CD4-positive, alpha-beta T cell (primary cell): ENCODE data around the gene SFMBT2. TPM values are rescaled to one million over a fixed set of nuclear protein-coding genes. Genes with fewer than 3 reads are reported as not detected.

Source experiments
- ATAC-seq: fragments of 200-7000 bp; cut with Tn5 transposase; one replicate; pipeline ENCODE4 v1.10.0; 2022; ENCODE audit warnings: mild to moderate bottlenecking; ENCODE audit not compliant: poor library complexity
- CTCF ChIA-PET: fragments of 350-600 bp; sonication (Branson Sonifier 250); formaldehyde crosslinking; loops from one replicate; lab custom pipeline; 2021; ENCODE audit warnings: antibody characterized with exemption, inconsistent platforms; lab: Charles Lee
- POLR2A ChIA-PET: fragments of 350-600 bp; sonication (Branson Sonifier 250); formaldehyde crosslinking; loops from one replicate; lab custom pipeline; 2021; ENCODE audit warnings: antibody characterized with exemption, inconsistent platforms; lab: Charles Lee
- DNase-seq, 14 experiments: peaks; one replicate each; pipeline ENCODE4 v3.0.0-alpha.2; 2013 to 2020; ENCODE audit warnings: mixed read lengths in 2 of 14
- H3K27ac ChIP-seq, 2 donors: one replicate each; pipeline versions ENCODE4 v1.5.1 to v1.7.0; 2013; ENCODE audit warnings: low read length in 2 of 2, low read depth in 1 of 2, mild to moderate bottlenecking in 1 of 2
- H3K27me3 ChIP-seq, 2 experiments: 1 replicate in 1 of 2; 2 replicates in 1 of 2; pipeline versions ENCODE4 v1.6.1 to v1.7.0; 2013; ENCODE audit warnings: low read length in 2 of 2, control low read depth in 1 of 2, mild to moderate bottlenecking in 1 of 2, moderate library complexity in 1 of 2; ENCODE audit not compliant: insufficient read depth in 2 of 2, control insufficient read depth in 1 of 2
- H3K36me3 ChIP-seq: one replicate; pipeline ENCODE4 v1.6.1; 2013; ENCODE audit warnings: low read length, control low read depth; ENCODE audit not compliant: insufficient read depth
- H3K4me1 ChIP-seq: one replicate; pipeline ENCODE4 v1.6.1; 2013; ENCODE audit warnings: low read length, control low read depth; ENCODE audit not compliant: insufficient read depth
- H3K4me3 ChIP-seq: one replicate; pipeline ENCODE4 v1.5.1; 2013; ENCODE audit warnings: mild to moderate bottlenecking, low read length, moderate library complexity
- H3K9me3 ChIP-seq, 2 experiments: 1 replicate in 1 of 2; 2 replicates in 1 of 2; pipeline versions ENCODE4 v1.6.1 to v1.7.0; 2013; ENCODE audit warnings: low read length in 2 of 2, mild to moderate bottlenecking in 2 of 2, control low read depth in 1 of 2, moderate library complexity in 1 of 2; ENCODE audit not compliant: control insufficient read depth in 1 of 2, insufficient read depth in 1 of 2
- H3K27ac Mint-ChIP-seq: one replicate; pipeline ENCODE4 v1.8.0; 2020; ENCODE audit warnings: mixed read lengths
- H3K27me3 Mint-ChIP-seq: one replicate; pipeline ENCODE4 v1.8.0; 2021; ENCODE audit warnings: mixed read lengths
- H3K36me3 Mint-ChIP-seq: one replicate; pipeline ENCODE4 v1.8.0; 2021; ENCODE audit warnings: low read depth, mixed read lengths
- H3K4me1 Mint-ChIP-seq: one replicate; pipeline ENCODE4 v1.8.0; 2021; ENCODE audit warnings: low read depth, mixed read lengths
- H3K4me3 Mint-ChIP-seq: one replicate; pipeline ENCODE4 v1.8.0; 2020; ENCODE audit warnings: mild to moderate bottlenecking, mixed read lengths
- H3K9me3 Mint-ChIP-seq: one replicate; pipeline ENCODE4 v1.8.0; 2020; ENCODE audit warnings: mixed read lengths
- CTCF ChIP-seq: fragments of 200-600 bp; IDR thresholded peaks from one replicate; pipeline ENCODE4 v1.8.0; 2022; ENCODE audit warnings: antibody characterized with exemption, mild to moderate bottlenecking
- intact Hi-C, 2 experiments: fragments of 100-400 bp; cut with DNase I in 1 of 2; cut with micrococcal nuclease in 1 of 2; formaldehyde crosslinking; loops; one replicate each; pipeline versions ENCODE4 v1.15.1 to v1.9.0; 2023 to 2025; cut with DNase I, micrococcal nuclease
- total RNA-seq, 174 experiments: library from RNA in 2 of 174; stranded (reverse) in 2 of 174; gene quantifications; one replicate each; pipeline ENCODE4 v1.2.3 and lab custom pipeline; 2021 to 2026

Gene SFMBT2
- total RNA-seq, 2 experiments from 2014 or later = 41.0 to 42.0 TPM

DNA sequence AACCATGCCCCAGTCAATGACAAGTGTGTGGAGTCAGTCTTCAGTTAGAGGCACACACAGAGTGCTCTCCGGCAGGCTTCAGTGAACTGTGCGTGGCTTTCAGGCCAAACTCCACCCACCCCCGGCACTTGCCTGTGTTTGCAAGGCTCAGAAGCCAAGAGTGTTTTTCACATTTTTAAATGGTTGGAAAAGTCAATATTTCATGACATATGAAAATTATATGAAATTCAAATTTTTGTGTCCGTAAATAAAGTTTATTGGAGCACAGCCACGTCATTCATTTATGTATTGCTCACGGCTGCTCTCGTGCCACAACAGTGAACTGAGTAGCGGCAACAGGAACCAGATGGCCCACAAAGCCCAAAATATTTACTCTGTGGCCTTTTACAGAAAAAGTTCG, 104.7 kb downstream of the SFMBT2 start:
- CTCF ChIA-PET = no interaction called here
- ATAC-seq (no peak), DNase-seq (peak in 1 of 14 experiments; percentile 20)
- POLR2A ChIA-PET = no interaction called here
- Histone ChIP-seq H3K27ac (no peak overlapping the region), H3K4me1 (no peaks in the 10 kb centered on the region), H3K27me3 (no peaks in the 10 kb centered on the region), H3K36me3 (no peaks in the 10 kb centered on the region), H3K9me3 (no peaks in the 10 kb centered on the region), H3K4me3 (no peak overlapping the region)
- H3K4me3 Mint-ChIP-seq = no peak overlapping the region
- no peaks in the 10 kb centered on the region for H3K27me3 Mint-ChIP-seq
- H3K36me3 Mint-ChIP-seq = peaks cover 60% of the 10 kb centered on the region
- no peak overlapping the region for H3K27ac Mint-ChIP-seq
- TF ChIP-seq CTCF = no peak
- H3K4me1 Mint-ChIP-seq = peaks cover 73% of the 10 kb centered on the region
- intact Hi-C loops = no loop called here
- H3K9me3 Mint-ChIP-seq = no peaks in the 10 kb centered on the region

GRCh38 chr10:7305053-7305452, 105.8 kb downstream of the SFMBT2 start:
- no peak for TF ChIP-seq CTCF
- ATAC-seq = no peak
- intact Hi-C loops = no loop called here
- POLR2A ChIA-PET = no interaction called here
- no peaks in the 10 kb centered on the region for H3K27me3 Mint-ChIP-seq
- H3K4me1 Mint-ChIP-seq = peaks cover 70% of the 10 kb centered on the region
- peaks cover 59% of the 10 kb centered on the region for H3K36me3 Mint-ChIP-seq
- H3K4me3 ChIP-seq = no peak overlapping the region
- no peaks in the 10 kb centered on the region for H3K36me3 ChIP-seq
- no peak for DNase-seq
- no peaks in the 10 kb centered on the region for H3K9me3 Mint-ChIP-seq
- H3K4me3 Mint-ChIP-seq = no peak overlapping the region
- CTCF ChIA-PET = no interaction called here
- H3K27me3 ChIP-seq = no peaks in the 10 kb centered on the region
- no peaks in the 10 kb centered on the region for H3K9me3 ChIP-seq
- no peak overlapping the region for H3K27ac Mint-ChIP-seq
- H3K27ac ChIP-seq = no peak overlapping the region
- H3K4me1 ChIP-seq = no peaks in the 10 kb centered on the region

DNA sequence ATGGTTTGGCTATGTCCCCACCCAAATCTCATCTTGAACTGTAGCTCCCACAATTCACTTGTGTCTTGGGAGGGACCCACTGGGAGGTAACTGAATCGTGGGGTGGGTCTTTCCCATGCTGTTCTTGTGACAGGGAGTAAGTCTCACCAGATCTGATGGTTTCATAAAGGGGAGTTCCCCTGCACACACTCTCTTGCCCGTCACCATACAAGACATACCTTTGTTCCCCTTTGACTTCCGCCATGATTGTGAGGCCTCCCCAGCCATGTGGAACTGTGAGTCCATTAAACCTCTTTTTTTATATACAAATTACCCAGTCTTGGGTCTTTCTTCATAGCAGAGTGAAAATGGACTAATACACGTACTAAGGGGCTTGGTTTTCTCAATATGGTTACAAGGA, 106.7 kb downstream of the SFMBT2 start:
- Histone ChIP-seq H3K4me3 (no peak overlapping the region), H3K27ac (no peak overlapping the region), H3K4me1 (no peaks in the 10 kb centered on the region), H3K27me3 (no peaks in the 10 kb centered on the region), H3K36me3 (no peaks in the 10 kb centered on the region), H3K9me3 (no peaks in the 10 kb centered on the region)
- intact Hi-C loops = no loop called here
- ATAC-seq (no peak), DNase-seq (no peak)
- peaks cover 73% of the 10 kb centered on the region for H3K4me1 Mint-ChIP-seq
- TF ChIP-seq CTCF = no peak
- no peaks in the 10 kb centered on the region for H3K9me3 Mint-ChIP-seq
- no peaks in the 10 kb centered on the region for H3K27me3 Mint-ChIP-seq
- CTCF ChIA-PET = no interaction called here
- no peak overlapping the region for H3K27ac Mint-ChIP-seq
- peaks cover 60% of the 10 kb centered on the region for H3K36me3 Mint-ChIP-seq
- H3K4me3 Mint-ChIP-seq = no peak overlapping the region
- POLR2A ChIA-PET = no interaction called here
